Nephron progenitor cell (in vitro differentiated cells): ENCODE data around the gene HIVEP3.
A peak's percentile ranks its signal among the peaks of the same experiment; 100 is the strongest.

Experiments
- DNase-seq: peaks from one replicate; pipeline ENCODE4 v3.0.0; 2021
- H3K27ac Mint-ChIP-seq: 2 replicates; pipeline ENCODE4 v1.8.0; 2021; ENCODE audit warnings: mild to moderate bottlenecking, moderate library complexity, mixed read lengths
- H3K27me3 Mint-ChIP-seq: 2 replicates; pipeline ENCODE4 v1.8.0; 2021; ENCODE audit warnings: mild to moderate bottlenecking, low read depth, mixed read lengths; ENCODE audit not compliant: poor library complexity
- H3K36me3 Mint-ChIP-seq: 2 replicates; pipeline ENCODE4 v1.8.0; 2021; ENCODE audit warnings: low read depth, mixed read lengths
- H3K4me1 Mint-ChIP-seq: 2 replicates; pipeline ENCODE4 v1.8.0; 2021; ENCODE audit warnings: mixed read lengths
- H3K4me3 Mint-ChIP-seq: 2 replicates; pipeline ENCODE4 v1.8.0; 2021; ENCODE audit warnings: mild to moderate bottlenecking, moderate library complexity, mixed read lengths
- H3K9me3 Mint-ChIP-seq: 2 replicates; pipeline ENCODE4 v1.8.0; 2021; ENCODE audit warnings: mild to moderate bottlenecking, moderate library complexity, mixed read lengths
- TF ChIP-seq, protein P1 (sequence below): fragments of 200-600 bp; sonication (generic); IDR thresholded peaks from 2 replicates; pipeline ENCODE4 v1.5.0; 2021; ENCODE audit warnings: antibody characterized with exemption

The HIVEP3 gene

DNA sequence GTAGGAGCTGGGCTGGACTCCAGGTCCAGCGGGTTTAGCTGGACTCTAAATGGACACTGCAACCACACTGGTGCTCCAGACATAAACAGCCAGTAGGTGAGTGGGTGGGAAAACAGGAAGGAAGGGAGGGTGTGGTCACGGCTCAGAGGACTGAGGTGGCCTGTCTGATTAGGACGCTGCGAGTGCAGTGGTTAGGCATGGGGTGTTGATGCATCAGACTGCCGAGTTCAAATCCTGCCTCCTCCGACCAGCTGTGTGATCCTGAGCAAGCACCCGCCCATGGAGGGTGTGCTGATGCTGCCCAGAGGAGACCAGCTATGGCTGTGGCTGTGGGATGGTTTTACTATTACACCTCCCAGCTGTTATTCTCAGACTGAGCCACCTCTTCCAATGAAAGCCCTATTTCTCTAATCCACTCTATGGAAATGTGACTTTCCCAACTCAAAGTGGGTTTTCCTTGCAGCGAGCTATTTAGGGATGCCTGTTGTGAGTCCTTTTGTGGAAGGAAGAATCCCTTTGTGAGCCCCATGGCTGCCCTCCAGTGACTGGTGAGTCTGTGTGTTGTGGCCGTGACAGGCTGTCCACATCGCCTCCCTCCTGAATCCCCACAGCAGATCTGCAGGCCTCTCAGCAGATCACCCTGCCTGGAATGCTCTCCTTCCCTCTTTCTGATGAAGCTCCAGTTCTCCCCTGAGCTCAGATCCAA, 377.7 kb downstream of the HIVEP3 start:
- Mint-ChIP-seq H3K27ac (no peak overlapping the region), H3K9me3 (peaks cover 10% of the 10 kb centered on the region), H3K4me1 (peaks cover 36% of the 10 kb centered on the region), H3K4me3 (no peak overlapping the region), H3K27me3 (peaks cover 16% of the 10 kb centered on the region), H3K36me3 (no peaks in the 10 kb centered on the region)
- TF ChIP-seq, protein P1, sequence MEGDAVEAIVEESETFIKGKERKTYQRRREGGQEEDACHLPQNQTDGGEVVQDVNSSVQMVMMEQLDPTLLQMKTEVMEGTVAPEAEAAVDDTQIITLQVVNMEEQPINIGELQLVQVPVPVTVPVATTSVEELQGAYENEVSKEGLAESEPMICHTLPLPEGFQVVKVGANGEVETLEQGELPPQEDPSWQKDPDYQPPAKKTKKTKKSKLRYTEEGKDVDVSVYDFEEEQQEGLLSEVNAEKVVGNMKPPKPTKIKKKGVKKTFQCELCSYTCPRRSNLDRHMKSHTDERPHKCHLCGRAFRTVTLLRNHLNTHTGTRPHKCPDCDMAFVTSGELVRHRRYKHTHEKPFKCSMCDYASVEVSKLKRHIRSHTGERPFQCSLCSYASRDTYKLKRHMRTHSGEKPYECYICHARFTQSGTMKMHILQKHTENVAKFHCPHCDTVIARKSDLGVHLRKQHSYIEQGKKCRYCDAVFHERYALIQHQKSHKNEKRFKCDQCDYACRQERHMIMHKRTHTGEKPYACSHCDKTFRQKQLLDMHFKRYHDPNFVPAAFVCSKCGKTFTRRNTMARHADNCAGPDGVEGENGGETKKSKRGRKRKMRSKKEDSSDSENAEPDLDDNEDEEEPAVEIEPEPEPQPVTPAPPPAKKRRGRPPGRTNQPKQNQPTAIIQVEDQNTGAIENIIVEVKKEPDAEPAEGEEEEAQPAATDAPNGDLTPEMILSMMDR = no peak
- no peak for DNase-seq

DNA sequence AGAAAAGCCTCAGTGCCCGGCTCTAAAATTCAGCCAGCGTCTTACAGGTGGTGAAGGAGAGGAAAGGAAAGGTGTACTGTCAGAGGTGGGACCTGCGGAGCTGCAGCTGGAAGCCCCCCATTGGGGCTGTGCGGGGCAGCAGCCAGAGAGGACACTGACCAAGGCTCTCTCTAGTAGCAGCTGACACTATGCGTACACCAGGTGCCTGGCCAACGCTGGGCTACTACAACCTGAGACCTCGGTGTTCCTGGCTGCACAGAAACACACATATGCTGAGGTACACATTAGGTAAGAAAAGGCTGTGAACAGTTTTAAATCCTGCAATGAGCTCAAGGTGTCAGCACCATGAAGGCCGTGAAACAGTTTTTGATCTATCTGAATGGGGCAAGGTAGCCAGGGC, 378.7 kb downstream of the HIVEP3 start:
- H3K27ac Mint-ChIP-seq = no peak overlapping the region
- TF ChIP-seq, protein P1 = no peak

DNA sequence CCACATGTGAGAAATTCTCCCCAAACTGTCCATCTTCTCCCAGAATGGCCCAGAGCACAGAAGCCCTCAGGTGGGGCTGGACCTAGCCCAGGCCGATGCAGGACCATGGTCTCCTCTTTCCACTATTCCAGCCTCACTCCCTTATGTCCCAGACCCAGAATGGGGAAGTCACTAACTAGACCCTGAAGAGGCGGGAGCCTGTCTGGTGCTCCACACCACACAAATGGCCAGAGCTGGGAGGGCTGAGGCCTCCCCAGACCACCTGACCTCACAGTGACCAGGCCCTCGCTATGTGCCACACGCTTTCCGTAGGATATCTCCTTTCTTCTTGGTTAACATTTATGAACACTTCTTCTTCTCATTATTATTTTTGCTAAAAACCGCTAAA, 379.3 kb downstream of the HIVEP3 start:
- Mint-ChIP-seq H3K9me3 (no peaks in the 10 kb centered on the region), H3K27ac (no peak overlapping the region), H3K36me3 (no peaks in the 10 kb centered on the region), H3K27me3 (peaks cover 20% of the 10 kb centered on the region), H3K4me1 (peaks cover 44% of the 10 kb centered on the region), H3K4me3 (no peak overlapping the region)
- no peak for DNase-seq
- TF ChIP-seq, protein P1 = no peak

More for the DNA sequence above, 378.7 kb downstream of the HIVEP3 start:
- Mint-ChIP-seq H3K4me1 (peaks cover 44% of the 10 kb centered on the region), H3K4me3 (no peak overlapping the region), H3K9me3 (peaks cover 1% of the 10 kb centered on the region), H3K36me3 (no peaks in the 10 kb centered on the region), H3K27me3 (peaks cover 18% of the 10 kb centered on the region)
- no peak for DNase-seq

DNA sequence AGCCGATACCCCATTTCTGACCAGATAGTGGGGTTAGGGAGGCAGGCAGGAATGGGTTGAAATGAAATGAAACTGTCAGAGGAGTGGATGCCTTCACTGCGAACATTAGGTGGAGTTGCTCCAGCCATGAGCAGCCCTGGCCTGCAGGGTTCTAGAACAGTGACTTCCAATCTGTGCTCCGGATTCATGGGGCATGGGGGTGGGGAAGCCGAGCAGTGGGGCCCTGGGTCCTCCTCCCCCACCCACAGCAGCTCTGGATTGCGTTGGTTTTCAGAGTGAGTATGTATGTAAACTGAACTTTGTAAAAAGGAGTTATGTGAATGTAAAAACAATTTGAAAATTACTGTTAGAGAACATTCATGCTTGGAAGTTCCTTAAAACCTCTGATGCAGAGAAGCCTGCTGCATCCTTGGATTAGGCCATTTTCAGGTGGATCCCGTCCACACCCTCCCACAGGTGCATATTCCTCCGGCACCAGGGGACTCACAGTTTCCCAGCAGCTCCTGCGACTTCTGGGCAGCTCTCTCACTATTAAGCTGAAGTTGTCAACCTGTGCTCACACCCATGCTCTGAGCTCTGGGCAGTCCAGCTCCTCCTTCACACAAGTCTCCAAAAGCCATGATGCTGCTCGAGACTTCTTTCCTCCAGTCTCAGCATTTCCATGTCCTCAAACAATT, 379.8 kb downstream of the HIVEP3 start:
- no peak for DNase-seq
- no peak overlapping the region for H3K27ac Mint-ChIP-seq
- H3K4me3 Mint-ChIP-seq = no peak overlapping the region
- H3K27me3 Mint-ChIP-seq = peaks cover 23% of the 10 kb centered on the region
- no peaks in the 10 kb centered on the region for H3K9me3 Mint-ChIP-seq
- peaks cover 44% of the 10 kb centered on the region for H3K4me1 Mint-ChIP-seq
- TF ChIP-seq, protein P1 = no peak
- no peaks in the 10 kb centered on the region for H3K36me3 Mint-ChIP-seq

DNA sequence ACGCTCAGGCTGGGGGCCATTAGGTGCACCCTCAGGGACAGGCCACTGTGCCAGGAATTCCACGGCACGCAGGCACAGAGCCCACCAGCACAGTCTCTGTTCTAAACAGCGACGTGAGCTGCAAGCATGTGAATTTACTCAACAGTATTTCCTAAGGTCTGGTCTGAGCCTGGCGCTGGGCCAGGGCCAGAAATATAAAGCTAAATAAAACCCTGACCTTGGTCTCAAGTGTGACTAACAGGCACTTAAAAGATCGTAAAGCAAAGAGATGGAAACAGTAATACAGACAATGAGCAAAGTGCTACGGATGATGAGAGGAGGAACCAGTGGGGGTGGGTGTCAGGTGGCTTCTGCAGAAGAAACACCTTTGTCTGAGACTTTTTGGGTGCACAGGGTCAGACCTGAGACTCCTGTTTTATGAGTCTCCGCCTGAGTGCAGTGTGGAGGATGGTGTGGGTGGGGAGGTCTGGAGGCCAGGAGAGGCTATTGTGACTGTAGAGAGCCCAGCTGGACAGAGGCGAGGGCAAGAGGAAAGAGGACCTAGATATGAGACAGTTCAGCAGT, 380.9 kb downstream of the HIVEP3 start:
- H3K27ac Mint-ChIP-seq = peak overlapping the region; percentile 4
- H3K36me3 Mint-ChIP-seq = no peaks in the 10 kb centered on the region
- H3K27me3 Mint-ChIP-seq = peaks cover 24% of the 10 kb centered on the region
- H3K4me3 Mint-ChIP-seq = no peak overlapping the region
- no peaks in the 10 kb centered on the region for H3K9me3 Mint-ChIP-seq
- TF ChIP-seq, protein P1 = no peak
- no peak for DNase-seq
- H3K4me1 Mint-ChIP-seq = peaks cover 44% of the 10 kb centered on the region
